ENCODE measurements around the gene ODF2L. TPM values are rescaled to one million over a fixed set of nuclear protein-coding genes. Genes with fewer than 3 reads are reported as not detected.

Gene ODF2L
- polyA plus RNA-seq, 1 experiment: 5.9 TPM

- no peak overlapping the region for H3K4me3 ChIP-seq (ENCODE audit: low read depth, low read length)
- no peaks in the 10 kb centered on the region for H3K36me3 ChIP-seq (ENCODE audit: control insufficient read depth, insufficient read depth, low read length)
- no peaks in the 10 kb centered on the region for H3K27me3 ChIP-seq (ENCODE audit: control insufficient read depth, insufficient read depth, low read length)
- TF ChIP-seq CTCF (IDR thresholded peaks at IDR 0.05; ENCODE audit: insufficient read depth, low read depth, low read length): no peak
- ChIA-PET CTCF (no interaction called here), POLR2A (no interaction called here)
- DNase-seq (ENCODE audit: low read depth): no peak
These were observed 93.0 kb downstream of the ODF2L start for GRCh38 chr1:86303041-86303690.

Small RNAs within 50 kb of the gene (small RNA-seq; reads per million reads assigned to genes)
- not detected for gene MIR7856 (ENCODE audit: insufficient read length, low read depth, low replicate concordance)

Other genes with a start within 250 kb of the ODF2L start
- gene COL24A1, start 239.6 kb downstream of the ODF2L start, polyA plus RNA-seq (2011; rRNA removed): 0.28 and 0.59 TPM in 2 replicates
- 0.42 and 1.0 TPM in 2 replicates for gene CLCA2, start 27.8 kb upstream of the ODF2L start, polyA plus RNA-seq (2011; rRNA removed)
- gene CLCA1, start 72.6 kb upstream of the ODF2L start, polyA plus RNA-seq (2011; rRNA removed): not detected in 2 replicates
- gene CLCA4, start 150.8 kb upstream of the ODF2L start, polyA plus RNA-seq (2011; rRNA removed): not detected in 2 replicates